Measurements from ENCODE around the gene CHRM4. TPM values are rescaled to one million over a fixed set of nuclear protein-coding genes. Genes with fewer than 3 reads are reported as not detected.

The CHRM4 gene
- total and polyA plus RNA-seq, 2 experiments from 2014 or later = 0.30 TPM; not detected in 1

- Histone ChIP-seq H3K36me3 (replicated peaks; ENCODE audit: insufficient read depth, low read depth) (no peaks in the 10 kb centered on the region), H3K4me2 (peak overlapping the region; percentile 46), H3K4me1 (ENCODE audit: insufficient read depth) (peaks cover 14% of the 10 kb centered on the region), H2AFZ (no peak overlapping the region), H3K9me2 (replicated peaks; ENCODE audit: insufficient read depth) (no peaks in the 10 kb centered on the region), H3K27me3 (no peaks in the 10 kb centered on the region), H3K9me3 (ENCODE audit: low read depth) (no peaks in the 10 kb centered on the region), H3K79me2 (peaks cover 81% of the 10 kb centered on the region), H3K4me3 (no peak overlapping the region), H3K27ac (no peak overlapping the region), H4K20me1 (ENCODE audit: insufficient read depth, poor library complexity, severe bottlenecking) (peaks cover 11% of the 10 kb centered on the region)
- 85% methylated on average over 5 of the region's 5 CpGs for WGBS (ENCODE audit: low lambda C conversion rate, missing lambda C conversion rate)
- no peak for DNase-seq (ENCODE audit: low spot score)
- TF ChIP-seq, protein P1, sequence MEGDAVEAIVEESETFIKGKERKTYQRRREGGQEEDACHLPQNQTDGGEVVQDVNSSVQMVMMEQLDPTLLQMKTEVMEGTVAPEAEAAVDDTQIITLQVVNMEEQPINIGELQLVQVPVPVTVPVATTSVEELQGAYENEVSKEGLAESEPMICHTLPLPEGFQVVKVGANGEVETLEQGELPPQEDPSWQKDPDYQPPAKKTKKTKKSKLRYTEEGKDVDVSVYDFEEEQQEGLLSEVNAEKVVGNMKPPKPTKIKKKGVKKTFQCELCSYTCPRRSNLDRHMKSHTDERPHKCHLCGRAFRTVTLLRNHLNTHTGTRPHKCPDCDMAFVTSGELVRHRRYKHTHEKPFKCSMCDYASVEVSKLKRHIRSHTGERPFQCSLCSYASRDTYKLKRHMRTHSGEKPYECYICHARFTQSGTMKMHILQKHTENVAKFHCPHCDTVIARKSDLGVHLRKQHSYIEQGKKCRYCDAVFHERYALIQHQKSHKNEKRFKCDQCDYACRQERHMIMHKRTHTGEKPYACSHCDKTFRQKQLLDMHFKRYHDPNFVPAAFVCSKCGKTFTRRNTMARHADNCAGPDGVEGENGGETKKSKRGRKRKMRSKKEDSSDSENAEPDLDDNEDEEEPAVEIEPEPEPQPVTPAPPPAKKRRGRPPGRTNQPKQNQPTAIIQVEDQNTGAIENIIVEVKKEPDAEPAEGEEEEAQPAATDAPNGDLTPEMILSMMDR (IDR thresholded peaks at IDR 0.05; ENCODE audit: poor library complexity) = no peak
- no peak for TF ChIP-seq EZH2 (IDR thresholded peaks at IDR 0.05; ENCODE audit: borderline replicate concordance)
- no peak for TF ChIP-seq EZH2phosphoT487 (IDR thresholded peaks at IDR 0.05; ENCODE audit: low read depth, severe bottlenecking, unreplicated experiment)
Measured at GRCh38 chr11:46351606-46352005, 40.0 kb downstream of the CHRM4 start.

DNA sequence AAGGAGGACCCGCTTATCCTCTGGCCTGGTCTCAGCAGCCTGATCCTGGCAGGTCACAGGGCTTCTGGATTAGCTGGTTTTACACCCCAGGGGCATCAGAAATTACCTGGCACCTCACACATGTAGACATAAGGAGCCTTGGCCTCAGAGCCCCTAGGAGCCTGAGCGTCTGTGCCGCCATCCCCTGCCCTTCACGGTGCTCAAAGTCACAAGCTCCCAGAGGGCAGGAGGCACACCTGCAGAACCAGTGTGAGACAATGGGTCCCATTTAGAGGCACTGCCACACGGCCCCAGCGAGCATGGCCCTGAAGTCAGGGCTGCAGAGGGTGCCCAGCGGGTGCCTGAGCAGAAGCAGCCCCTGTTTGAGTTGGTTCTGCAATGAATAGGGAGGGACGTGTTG is 40.4 kb downstream of the CHRM4 start:
- DNase-seq (ENCODE audit: low spot score) = no peak
- Histone ChIP-seq H4K20me1 (ENCODE audit: insufficient read depth, poor library complexity, severe bottlenecking) (peaks cover 11% of the 10 kb centered on the region), H3K4me2 (no peak overlapping the region), H3K4me1 (ENCODE audit: insufficient read depth) (peaks cover 14% of the 10 kb centered on the region), H3K36me3 (replicated peaks; ENCODE audit: insufficient read depth, low read depth) (no peaks in the 10 kb centered on the region), H3K9me2 (replicated peaks; ENCODE audit: insufficient read depth) (no peaks in the 10 kb centered on the region), H3K79me2 (peaks cover 76% of the 10 kb centered on the region), H3K4me3 (no peak overlapping the region), H3K27me3 (no peaks in the 10 kb centered on the region), H3K9me3 (ENCODE audit: low read depth) (no peaks in the 10 kb centered on the region), H2AFZ (no peak overlapping the region), H3K27ac (no peak overlapping the region)
- WGBS (ENCODE audit: low lambda C conversion rate, missing lambda C conversion rate) = 90% methylated on average over 8 of the region's 8 CpGs
- TF ChIP-seq EZH2phosphoT487 (IDR thresholded peaks at IDR 0.05; ENCODE audit: low read depth, severe bottlenecking, unreplicated experiment) = no peak
- TF ChIP-seq, protein P1 (IDR thresholded peaks at IDR 0.05; ENCODE audit: poor library complexity) = no peak
- TF ChIP-seq EZH2 (IDR thresholded peaks at IDR 0.05; ENCODE audit: borderline replicate concordance) = no peak

DNA sequence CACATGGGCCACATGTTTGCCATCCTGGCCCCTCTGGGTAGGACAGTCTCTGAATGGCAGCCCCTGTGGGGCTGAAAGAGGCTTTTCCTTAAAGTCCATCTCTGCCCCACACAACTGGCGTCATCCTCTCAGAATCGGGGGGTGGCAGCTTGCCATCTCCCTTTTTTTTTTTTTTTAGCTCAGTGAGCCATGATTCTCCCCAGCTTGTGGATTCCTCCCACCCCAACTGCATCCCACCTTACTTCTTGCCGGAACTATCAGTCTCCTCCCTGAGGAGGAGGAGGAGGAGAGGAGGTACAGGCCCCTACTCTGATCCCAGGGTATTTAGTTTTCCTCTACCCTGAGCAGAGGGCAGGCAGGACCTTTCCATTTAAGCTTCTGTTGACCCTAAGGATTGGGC is 40.9 kb downstream of the CHRM4 start:
- no peak overlapping the region for H3K4me3 ChIP-seq
- no peak overlapping the region for H2AFZ ChIP-seq
- no peaks in the 10 kb centered on the region for H3K9me2 ChIP-seq (replicated peaks; ENCODE audit: insufficient read depth)
- peaks cover 11% of the 10 kb centered on the region for H4K20me1 ChIP-seq (ENCODE audit: insufficient read depth, poor library complexity, severe bottlenecking)
- 97% methylated on average over 3 of the region's 3 CpGs for WGBS (ENCODE audit: low lambda C conversion rate, missing lambda C conversion rate)
- H3K36me3 ChIP-seq (replicated peaks; ENCODE audit: insufficient read depth, low read depth) = no peaks in the 10 kb centered on the region
- TF ChIP-seq EZH2 (IDR thresholded peaks at IDR 0.05; ENCODE audit: borderline replicate concordance) (no peak), EZH2phosphoT487 (IDR thresholded peaks at IDR 0.05; ENCODE audit: low read depth, severe bottlenecking, unreplicated experiment) (no peak)
- TF ChIP-seq, protein P1 (IDR thresholded peaks at IDR 0.05; ENCODE audit: poor library complexity) = no peak
- no peak for DNase-seq (ENCODE audit: low spot score)
- no peak overlapping the region for H3K27ac ChIP-seq
- no peaks in the 10 kb centered on the region for H3K27me3 ChIP-seq
- H3K4me2 ChIP-seq = no peak overlapping the region
- peaks cover 74% of the 10 kb centered on the region for H3K79me2 ChIP-seq
- peaks cover 14% of the 10 kb centered on the region for H3K4me1 ChIP-seq (ENCODE audit: insufficient read depth)
- H3K9me3 ChIP-seq (ENCODE audit: low read depth) = no peaks in the 10 kb centered on the region

Data from hepatocyte (in vitro differentiated cells).